Astrocyte of the cerebellum (primary cell): Measurements from ENCODE around the gene VSIG10L.

Source experiments
- DNase-seq: peaks from one replicate; pipeline ENCODE4 v3.0.0-alpha.2; 2011; ENCODE audit warnings: low read depth
- H3K4me3 ChIP-seq: 2 replicates; pipeline ENCODE4 v1.5.1; 2011; ENCODE audit warnings: mild to moderate bottlenecking, low read depth, low read length, moderate library complexity
- in situ Hi-C: cut with HindIII; loops from 2 replicates; pipeline ENCODE4 v1.10.0; 2017; ENCODE audit warnings: low sequenced_read_pairs
- TF ChIP-seq, protein P1 (sequence below): IDR thresholded peaks from 2 replicates; pipeline ENCODE4 v1.5.1; 2012; ENCODE audit warnings: low read length, low read depth, moderate library complexity, mild to moderate bottlenecking; ENCODE audit errors: missing control alignments

The VSIG10L gene

DNA sequence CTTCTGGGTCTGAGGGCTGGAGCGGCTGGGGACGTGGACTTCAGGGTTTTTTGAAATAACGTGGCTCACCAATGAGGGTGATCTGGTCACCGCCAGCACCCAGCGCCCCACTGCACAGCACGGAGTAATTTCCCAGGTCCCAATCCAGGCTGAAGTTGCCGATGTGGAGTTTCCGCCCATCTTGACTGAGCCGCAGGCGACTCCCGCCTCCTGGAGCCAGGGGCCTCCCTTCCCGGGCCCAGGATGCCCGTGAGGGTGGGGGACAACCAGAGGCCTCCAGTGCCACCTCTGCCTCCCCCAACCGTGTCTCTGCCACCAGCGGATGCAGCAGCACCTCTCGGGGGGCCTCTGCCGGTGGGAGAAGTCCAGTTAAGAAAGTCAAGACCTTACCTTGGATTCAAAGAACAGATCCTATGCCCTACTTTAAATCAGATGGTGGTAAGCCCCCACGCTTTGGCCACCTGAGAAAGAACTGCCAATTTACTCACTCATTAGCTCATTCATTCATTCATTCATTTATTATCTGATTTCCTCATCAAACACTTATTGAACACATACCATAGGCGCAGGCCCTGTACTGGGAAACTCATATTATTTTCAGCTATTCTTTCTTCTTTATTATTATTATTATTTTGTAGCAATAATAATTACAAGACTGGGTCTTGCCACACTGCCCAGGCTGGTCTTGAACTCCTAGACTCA is 3.9 kb downstream of the VSIG10L start:
- TF ChIP-seq, protein P1, sequence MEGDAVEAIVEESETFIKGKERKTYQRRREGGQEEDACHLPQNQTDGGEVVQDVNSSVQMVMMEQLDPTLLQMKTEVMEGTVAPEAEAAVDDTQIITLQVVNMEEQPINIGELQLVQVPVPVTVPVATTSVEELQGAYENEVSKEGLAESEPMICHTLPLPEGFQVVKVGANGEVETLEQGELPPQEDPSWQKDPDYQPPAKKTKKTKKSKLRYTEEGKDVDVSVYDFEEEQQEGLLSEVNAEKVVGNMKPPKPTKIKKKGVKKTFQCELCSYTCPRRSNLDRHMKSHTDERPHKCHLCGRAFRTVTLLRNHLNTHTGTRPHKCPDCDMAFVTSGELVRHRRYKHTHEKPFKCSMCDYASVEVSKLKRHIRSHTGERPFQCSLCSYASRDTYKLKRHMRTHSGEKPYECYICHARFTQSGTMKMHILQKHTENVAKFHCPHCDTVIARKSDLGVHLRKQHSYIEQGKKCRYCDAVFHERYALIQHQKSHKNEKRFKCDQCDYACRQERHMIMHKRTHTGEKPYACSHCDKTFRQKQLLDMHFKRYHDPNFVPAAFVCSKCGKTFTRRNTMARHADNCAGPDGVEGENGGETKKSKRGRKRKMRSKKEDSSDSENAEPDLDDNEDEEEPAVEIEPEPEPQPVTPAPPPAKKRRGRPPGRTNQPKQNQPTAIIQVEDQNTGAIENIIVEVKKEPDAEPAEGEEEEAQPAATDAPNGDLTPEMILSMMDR = no peak
- in situ Hi-C loops = no loop called here
- H3K4me3 ChIP-seq = no peak overlapping the region
- DNase-seq = no peak

DNA sequence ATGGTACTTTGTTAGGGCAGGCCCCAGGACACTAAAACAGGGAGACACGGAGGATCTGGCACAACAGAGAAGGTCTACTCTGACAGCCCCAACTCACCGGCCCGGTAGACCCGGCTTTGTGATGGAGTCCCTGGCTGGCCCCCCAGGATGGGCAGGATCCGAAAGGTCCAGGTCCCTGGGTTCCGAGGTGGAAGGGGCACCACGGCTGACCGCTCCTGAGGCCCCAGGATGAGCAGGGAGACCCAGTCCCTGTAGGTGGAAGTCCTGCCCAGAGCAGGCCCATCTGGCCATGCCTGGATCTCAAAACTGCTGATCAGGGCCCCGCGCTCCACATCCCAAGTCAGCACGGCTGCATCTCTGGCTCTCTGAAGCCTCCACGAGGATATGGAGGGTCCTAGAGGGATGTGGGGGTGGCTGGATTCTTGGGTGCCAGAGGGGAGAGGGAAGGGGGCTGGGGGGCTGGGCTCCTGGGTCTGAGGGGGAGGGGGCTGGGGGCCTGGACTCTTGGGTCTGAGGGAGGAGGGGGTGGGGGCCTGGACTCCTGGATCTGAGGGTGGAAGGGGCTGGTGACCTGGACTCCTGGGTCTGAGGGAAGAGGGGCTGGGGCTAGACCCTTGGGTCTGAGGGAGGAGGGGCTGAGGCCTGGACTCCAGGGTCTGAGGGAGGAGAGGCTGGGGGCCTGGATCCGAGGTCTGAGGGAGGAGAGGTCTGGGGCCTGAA is 4.6 kb downstream of the VSIG10L start:
- DNase-seq = no peak
- in situ Hi-C loops = no loop called here
- TF ChIP-seq, protein P1 = no peak
- H3K4me3 ChIP-seq = no peak overlapping the region

DNA sequence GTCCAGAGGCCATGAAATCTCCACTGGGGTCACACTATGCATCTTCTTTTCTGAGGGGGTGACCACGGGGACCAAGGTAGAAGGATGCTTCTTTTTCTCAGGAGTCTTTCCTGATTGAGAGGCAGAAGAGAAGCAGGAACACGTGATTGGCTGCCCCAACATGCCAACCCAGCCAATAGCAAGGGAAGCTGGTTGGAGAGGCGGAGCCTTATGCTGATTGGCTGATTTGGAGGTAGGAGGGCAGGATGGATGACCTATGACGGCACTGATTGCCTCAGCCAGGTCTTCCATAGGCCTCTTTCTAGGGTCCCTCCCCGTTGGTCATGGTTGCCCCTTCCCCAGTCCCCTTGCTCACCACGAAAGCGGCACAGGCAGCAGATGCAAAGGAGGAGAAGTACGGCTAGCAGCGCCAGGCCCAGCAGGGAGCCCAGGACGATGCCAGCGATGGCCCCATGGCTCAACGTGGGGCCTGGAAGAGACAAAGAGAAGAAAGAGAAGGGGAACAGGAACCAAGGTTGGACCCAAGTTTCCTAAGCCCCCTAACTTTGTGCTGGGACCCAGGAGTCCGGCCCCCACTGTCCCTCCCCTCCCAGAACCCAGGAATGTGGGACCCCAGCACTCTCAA is 8.0 kb downstream of the VSIG10L start:
- TF ChIP-seq, protein P1 = no peak
- no peak for DNase-seq

DNA sequence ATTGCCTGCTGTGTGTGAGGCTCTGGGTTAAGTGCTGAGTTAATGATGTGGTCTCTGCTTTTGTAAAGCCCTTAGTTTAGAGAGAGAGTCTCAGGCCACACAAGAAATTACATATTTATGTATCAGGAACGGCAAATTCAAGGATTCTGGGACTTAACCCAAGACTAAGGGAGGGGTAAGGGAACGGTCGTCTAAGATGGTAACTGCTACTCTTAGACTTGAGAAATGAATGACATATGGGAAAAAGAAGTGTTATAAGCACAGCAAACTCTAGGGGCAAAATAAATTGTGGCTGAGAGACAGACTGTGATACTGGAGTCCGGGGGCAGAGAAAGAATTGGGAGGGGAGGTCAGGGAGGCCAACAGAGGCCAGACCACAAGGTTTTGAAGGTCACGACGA is 10.2 kb downstream of the VSIG10L start:
- in situ Hi-C loops = no loop called here
- TF ChIP-seq, protein P1 = no peak
- no peak for DNase-seq
- H3K4me3 ChIP-seq = no peak overlapping the region

More for the DNA sequence above, 8.0 kb downstream of the VSIG10L start:
- in situ Hi-C loops = no loop called here
- no peak overlapping the region for H3K4me3 ChIP-seq

DNA sequence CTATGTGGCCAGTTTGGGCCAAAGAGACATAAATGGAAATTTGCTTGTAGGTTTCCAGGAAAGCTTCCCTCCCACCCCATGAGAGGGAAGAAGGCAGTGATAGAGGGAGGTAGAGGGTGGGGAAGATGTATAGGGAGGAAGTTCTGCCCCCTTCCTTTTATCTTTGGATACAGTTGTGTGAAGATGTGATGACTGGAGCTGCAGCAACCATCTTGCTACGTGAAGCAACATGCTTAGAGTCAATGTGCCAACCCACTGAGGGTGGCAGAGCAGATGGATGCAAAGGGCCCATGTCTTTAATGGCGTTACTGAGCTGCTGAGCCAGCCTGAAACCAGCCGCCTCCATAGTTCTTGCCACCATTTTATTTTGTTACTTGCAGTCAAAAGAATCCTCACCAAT is 10.7 kb downstream of the VSIG10L start:
- no peak overlapping the region for H3K4me3 ChIP-seq
- DNase-seq = no peak
- TF ChIP-seq, protein P1 = no peak
- in situ Hi-C loops = no loop called here

DNA sequence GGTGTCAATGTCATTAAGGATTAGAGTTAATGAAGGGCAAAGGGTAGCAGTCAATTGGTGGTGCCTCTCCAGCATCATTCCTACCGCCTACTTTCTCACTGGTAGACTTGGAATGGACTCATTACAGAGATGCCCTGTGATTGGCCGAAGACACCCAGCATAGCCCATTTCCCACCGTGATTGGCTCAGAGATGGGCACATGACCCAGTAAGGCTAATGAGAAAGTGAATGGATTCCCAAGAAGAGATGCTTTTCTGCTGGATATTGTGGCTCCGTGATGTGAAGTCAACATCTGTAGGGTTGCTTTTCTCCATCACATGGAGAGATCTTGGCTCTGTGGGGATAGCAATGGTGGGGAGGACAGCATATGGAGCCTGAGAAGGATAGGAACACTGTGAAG is 11.6 kb downstream of the VSIG10L start:
- TF ChIP-seq, protein P1 = no peak
- DNase-seq = no peak
- H3K4me3 ChIP-seq = no peak overlapping the region
- in situ Hi-C loops = no loop called here
